GM10266 (cell line): ENCODE measurements around the gene NMT2.
A peak's percentile ranks its signal among the peaks of the same experiment; 100 is the strongest.

Experiments
- DNase-seq: peaks from one replicate; pipeline ENCODE4 v3.0.0; 2012; ENCODE audit errors: extremely low spot score
- TF ChIP-seq, protein P1 (sequence below): IDR thresholded peaks from 2 replicates; pipeline ENCODE4 v1.5.1; 2012; ENCODE audit warnings: mild to moderate bottlenecking, low read depth; ENCODE audit not compliant: control insufficient read depth, insufficient read depth; ENCODE audit errors: missing control alignments

The NMT2 gene

DNA sequence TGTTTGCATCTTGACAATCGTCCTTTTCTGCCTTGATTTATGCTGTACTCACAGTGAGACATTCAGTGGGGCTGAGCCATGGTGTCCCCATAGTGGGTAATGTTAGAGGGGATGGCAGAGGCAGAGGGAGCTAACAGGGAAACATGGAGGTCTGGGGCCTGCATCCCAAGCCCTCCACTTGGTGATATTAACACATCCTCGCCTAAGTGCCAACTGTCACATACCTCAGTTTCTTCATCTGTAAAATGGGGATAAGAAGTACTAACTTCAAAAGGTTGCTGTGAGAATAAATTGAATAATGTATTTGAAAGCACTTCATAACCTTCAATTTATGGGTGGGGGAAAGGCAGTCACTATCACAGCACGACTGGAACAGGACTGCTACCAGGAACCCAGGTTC, 43.6 kb downstream of the NMT2 start:
- no peak for DNase-seq
- TF ChIP-seq, protein P1, sequence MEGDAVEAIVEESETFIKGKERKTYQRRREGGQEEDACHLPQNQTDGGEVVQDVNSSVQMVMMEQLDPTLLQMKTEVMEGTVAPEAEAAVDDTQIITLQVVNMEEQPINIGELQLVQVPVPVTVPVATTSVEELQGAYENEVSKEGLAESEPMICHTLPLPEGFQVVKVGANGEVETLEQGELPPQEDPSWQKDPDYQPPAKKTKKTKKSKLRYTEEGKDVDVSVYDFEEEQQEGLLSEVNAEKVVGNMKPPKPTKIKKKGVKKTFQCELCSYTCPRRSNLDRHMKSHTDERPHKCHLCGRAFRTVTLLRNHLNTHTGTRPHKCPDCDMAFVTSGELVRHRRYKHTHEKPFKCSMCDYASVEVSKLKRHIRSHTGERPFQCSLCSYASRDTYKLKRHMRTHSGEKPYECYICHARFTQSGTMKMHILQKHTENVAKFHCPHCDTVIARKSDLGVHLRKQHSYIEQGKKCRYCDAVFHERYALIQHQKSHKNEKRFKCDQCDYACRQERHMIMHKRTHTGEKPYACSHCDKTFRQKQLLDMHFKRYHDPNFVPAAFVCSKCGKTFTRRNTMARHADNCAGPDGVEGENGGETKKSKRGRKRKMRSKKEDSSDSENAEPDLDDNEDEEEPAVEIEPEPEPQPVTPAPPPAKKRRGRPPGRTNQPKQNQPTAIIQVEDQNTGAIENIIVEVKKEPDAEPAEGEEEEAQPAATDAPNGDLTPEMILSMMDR: no peak

DNA sequence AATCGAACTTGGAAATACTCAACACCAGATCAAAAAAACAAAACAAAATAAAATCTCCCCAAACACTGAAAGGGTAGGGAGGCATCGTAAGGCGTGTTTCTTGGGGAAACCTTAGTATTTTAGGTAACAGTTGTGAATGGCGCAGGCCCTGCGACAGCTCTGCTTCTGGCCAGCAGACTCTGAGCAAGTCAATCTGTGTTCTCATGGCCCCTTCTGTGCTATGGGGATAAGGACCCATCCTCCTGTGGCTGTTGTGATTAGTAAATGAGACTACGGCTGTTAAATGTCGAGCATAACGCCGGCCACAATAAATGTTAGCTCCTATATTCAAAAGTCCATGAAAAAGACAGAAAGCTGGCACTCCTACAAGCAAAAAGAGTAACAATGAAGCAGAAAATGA, 44.3 kb downstream of the NMT2 start:
- TF ChIP-seq, protein P1: no peak
- no peak for DNase-seq

DNA sequence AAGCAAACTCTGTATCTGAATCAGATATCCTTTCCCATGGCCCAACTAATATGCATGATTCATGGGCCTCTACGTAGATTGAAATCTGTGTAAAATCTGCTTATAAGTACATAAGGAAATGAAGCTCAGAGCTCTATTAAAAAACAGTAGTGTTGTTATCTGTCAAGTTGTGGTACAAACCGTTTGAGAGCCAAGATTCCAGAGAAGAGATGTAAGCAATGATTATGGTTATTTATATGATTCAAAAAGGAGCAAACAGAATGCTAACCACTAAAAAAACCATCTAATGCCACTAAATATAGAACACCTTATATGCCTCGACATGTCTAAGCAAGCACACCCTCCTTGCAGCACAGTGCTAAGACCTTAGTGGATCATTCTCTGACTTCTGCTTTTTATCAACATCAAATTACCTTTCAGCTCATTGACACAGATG, 44.7 kb downstream of the NMT2 start:
- TF ChIP-seq, protein P1: no peak
- peak; percentile 26 for DNase-seq

DNA sequence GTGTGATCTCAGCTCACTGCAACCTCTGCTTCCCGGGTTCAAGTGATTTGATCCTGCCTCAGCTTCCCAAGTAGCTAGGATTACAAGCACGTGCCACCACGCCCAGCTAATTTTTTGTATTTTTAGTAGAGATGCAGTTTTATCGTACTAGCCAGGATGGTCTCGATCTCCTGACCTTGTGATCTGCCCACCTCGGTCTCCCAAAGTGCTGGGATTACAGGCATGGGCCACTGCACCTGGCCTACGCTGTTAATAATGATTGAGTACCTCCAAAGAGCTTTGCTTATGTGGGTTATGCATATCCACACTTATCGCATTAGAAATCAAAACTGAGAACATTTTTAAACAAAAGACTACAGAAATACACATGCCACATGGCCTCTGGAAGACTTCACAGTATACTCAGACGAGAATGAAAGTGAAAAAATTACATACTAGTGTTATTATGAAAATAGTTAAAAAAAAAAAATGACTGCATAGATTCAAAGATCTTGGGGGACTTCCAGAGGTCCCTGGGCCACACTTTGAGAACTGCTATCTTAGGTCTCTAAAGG, 45.9 kb downstream of the NMT2 start:
- TF ChIP-seq, protein P1: no peak
- DNase-seq: peak; percentile 73

DNA sequence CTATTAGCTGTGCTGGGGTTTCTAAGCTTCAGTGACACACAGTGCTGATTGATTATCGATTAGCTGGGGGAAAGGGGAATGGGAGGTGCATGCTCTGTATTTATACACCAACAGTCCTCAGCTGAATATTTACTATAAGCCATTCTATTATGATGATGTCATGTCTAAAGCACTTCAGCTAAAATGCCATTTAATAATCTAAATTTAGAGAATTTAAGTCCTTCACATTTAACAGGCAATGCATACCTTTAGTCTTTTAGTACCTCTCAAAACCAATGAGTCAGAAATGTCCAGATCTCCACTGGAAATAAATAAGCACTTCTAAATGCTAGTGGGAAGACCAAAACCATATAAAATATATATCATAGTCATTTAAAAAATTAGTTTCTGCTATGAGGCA, 46.8 kb downstream of the NMT2 start:
- TF ChIP-seq, protein P1: no peak
- DNase-seq: no peak

DNA sequence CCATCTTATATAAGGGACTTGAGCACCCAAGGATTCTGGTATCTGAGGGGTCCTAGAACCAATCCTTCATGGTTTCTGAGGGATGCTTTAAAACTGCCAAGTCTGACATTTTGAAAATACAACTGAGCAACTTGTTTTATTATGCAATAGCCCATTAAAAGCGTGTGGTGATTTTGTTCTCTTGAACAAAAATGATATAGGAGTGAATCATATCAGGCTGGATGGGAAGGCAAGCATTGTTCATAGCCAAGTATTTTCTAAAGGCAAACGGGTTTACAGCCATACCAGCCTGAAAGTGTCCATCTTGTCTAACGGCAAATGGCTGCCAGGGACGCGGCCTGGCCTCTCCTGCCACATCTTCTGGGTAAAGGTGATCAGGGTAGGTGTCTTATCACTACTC, 48.0 kb downstream of the NMT2 start:
- no peak for DNase-seq
- TF ChIP-seq, protein P1: no peak

DNA sequence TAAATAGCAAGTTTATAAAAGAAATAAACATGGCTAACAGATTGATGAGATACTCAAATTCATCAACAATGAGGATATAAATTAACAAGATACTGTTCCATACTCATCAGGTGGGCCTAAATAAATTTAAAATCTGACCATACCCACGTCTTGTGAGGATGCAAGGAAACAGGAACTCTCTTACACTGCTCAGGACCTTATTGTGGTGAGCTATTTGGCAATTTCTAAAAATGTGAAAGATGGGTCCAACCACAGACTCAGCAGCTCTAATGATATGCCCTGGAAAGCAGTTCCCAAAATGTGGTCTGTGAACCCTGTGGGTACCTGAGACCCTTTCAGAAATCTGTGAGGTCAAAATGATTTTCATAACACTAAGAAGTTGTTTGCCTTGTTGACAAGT, 49.9 kb downstream of the NMT2 start:
- DNase-seq: no peak

More for the DNA sequence above, 49.9 kb downstream of the NMT2 start:
- TF ChIP-seq, protein P1: no peak
